NK-92 treated with Interleukin-12 subunit alpha and Interleukin-12 subunit beta, amount 100 ng/mL, for 24 hours (cell line): ENCODE data around the gene TMPRSS9.
"Not testable (repeated sequence)": the region's sequence is repeated elsewhere in the genome, so short reads cannot be mapped to it uniquely, and the experiment has no call there.

Source experiments
- DNase-seq: peaks from one replicate; lab custom pipeline; 2025; lab: John Stamatoyannopoulos, UW

TMPRSS9 gene

GRCh38 chr19:2362046-2362969 lies 2.2 kb downstream of the TMPRSS9 start:
- no peak for DNase-seq

GRCh38 chr19:2362970-2363300 lies 2.9 kb downstream of the TMPRSS9 start:
- no peak for DNase-seq

GRCh38 chr19:2363419-2363818 lies 3.4 kb downstream of the TMPRSS9 start:
- DNase-seq: no peak

GRCh38 chr19:2365201-2365970 lies 5.3 kb downstream of the TMPRSS9 start:
- DNase-seq: no peak

GRCh38 chr19:2371656-2372055 lies 11.6 kb downstream of the TMPRSS9 start:
- DNase-seq: no peak

GRCh38 chr19:2372076-2372612 lies 12.1 kb downstream of the TMPRSS9 start:
- no peak for DNase-seq

GRCh38 chr19:2374808-2375207 lies 14.7 kb downstream of the TMPRSS9 start:
- no peak for DNase-seq

- no peak for DNase-seq
Measured at GRCh38 chr19:2375353-2376121, 15.5 kb downstream of the TMPRSS9 start.

- DNase-seq: no peak
Measured at GRCh38 chr19:2376784-2377519, 16.9 kb downstream of the TMPRSS9 start.

- DNase-seq: no peak
Measured at GRCh38 chr19:2380567-2380966, 20.5 kb downstream of the TMPRSS9 start.

- DNase-seq: no peak
Measured at GRCh38 chr19:2381148-2381820, 21.2 kb downstream of the TMPRSS9 start.

GRCh38 chr19:2382530-2383222 lies 22.6 kb downstream of the TMPRSS9 start:
- no peak for DNase-seq

GRCh38 chr19:2385053-2385721 lies 25.1 kb downstream of the TMPRSS9 start:
- no peak for DNase-seq

- DNase-seq: no peak
Measured at GRCh38 chr19:2387367-2388288, 27.6 kb downstream of the TMPRSS9 start.

- no peak for DNase-seq
Measured at GRCh38 chr19:2389594-2389993, 29.5 kb downstream of the TMPRSS9 start.

GRCh38 chr19:2391118-2391725 lies 31.2 kb downstream of the TMPRSS9 start:
- no peak for DNase-seq

GRCh38 chr19:2392366-2392765 lies 32.3 kb downstream of the TMPRSS9 start:
- no peak for DNase-seq

GRCh38 chr19:2392899-2393298 lies 32.8 kb downstream of the TMPRSS9 start:
- not testable (repeated sequence) for DNase-seq
